SU-DHL-6 (cell line): ENCODE results near the gene FOCAD.

Source experiments
- H2AFZ ChIP-seq: fragments of 200-600 bp; sonication (generic); 2 replicates; pipeline ENCODE4 v1.6.1; 2014; ENCODE audit warnings: low read depth, mild to moderate bottlenecking, moderate library complexity, mixed read lengths, antibody characterized with exemption, low read length; ENCODE audit not compliant: severe bottlenecking
- H3F3A ChIP-seq: fragments of 200-600 bp; shearing (Covaris generic); 2 replicates; pipeline ENCODE4 v1.6.0; 2016; ENCODE audit warnings: antibody characterized with exemption, mild to moderate bottlenecking; ENCODE audit not compliant: insufficient read depth
- H3K27ac ChIP-seq: fragments of 200-600 bp; sonication (generic); 2 replicates; pipeline ENCODE4 v1.5.1; 2016; ENCODE audit warnings: low read depth, mild to moderate bottlenecking, low read length, moderate library complexity, mixed read lengths
- H3K27me3 ChIP-seq: fragments of 200-600 bp; sonication (generic), shearing (Covaris generic); 2 replicates; pipeline ENCODE4 v1.6.0; 2014; ENCODE audit warnings: mild to moderate bottlenecking, low read length
- H3K36me3 ChIP-seq: fragments of 200-600 bp; sonication (generic); 2 replicates; pipeline ENCODE4 v1.6.1; 2014; ENCODE audit warnings: mild to moderate bottlenecking, low read length, mixed read lengths
- H3K4me2 ChIP-seq: fragments of 300-600, 200-600 bp; shearing (Covaris generic), sonication (generic); 2 replicates; pipeline ENCODE4 v1.6.0; 2014; ENCODE audit warnings: low read length, low read depth, mild to moderate bottlenecking; ENCODE audit not compliant: poor library complexity, severe bottlenecking
- H3K4me3 ChIP-seq: fragments of 200-600 bp; sonication (generic); 2 replicates; pipeline ENCODE4 v1.5.1; 2014; ENCODE audit warnings: antibody characterized with exemption, low read length, mild to moderate bottlenecking, mixed read lengths; ENCODE audit not compliant: insufficient read depth, poor library complexity, severe bottlenecking
- H3K79me2 ChIP-seq: fragments of 200-600 bp; sonication (generic); 2 replicates; pipeline ENCODE4 v1.6.1; 2014; ENCODE audit warnings: mild to moderate bottlenecking, low read length, moderate library complexity; ENCODE audit not compliant: insufficient read depth
- H3K9ac ChIP-seq: fragments of 200-600 bp; sonication (generic); 2 replicates; pipeline ENCODE4 v1.7.0; 2014; ENCODE audit warnings: mild to moderate bottlenecking, low read length
- H3K9me2 ChIP-seq: fragments of 200-600 bp; sonication (generic); replicated peaks from 2 replicates; pipeline ENCODE4 v1.6.1; 2014; ENCODE audit warnings: low read length; ENCODE audit not compliant: insufficient read depth
- H3K9me3 ChIP-seq: fragments of 200-600 bp; sonication (generic); 2 replicates; pipeline ENCODE4 v1.6.1; 2014; ENCODE audit warnings: low read length, mixed read lengths; ENCODE audit not compliant: insufficient read depth
- H4K20me1 ChIP-seq: fragments of 200-600 bp; sonication (generic); 2 replicates; pipeline ENCODE4 v1.6.1; 2014; ENCODE audit warnings: low read depth, mild to moderate bottlenecking, antibody characterized with exemption, low read length, moderate library complexity, mixed read lengths
- CTCF ChIP-seq: fragments of 200-600 bp; sonication (generic); IDR thresholded peaks from one replicate; pipeline ENCODE4 v1.5.1; 2017; ENCODE audit warnings: antibody characterized with exemption, mild to moderate bottlenecking, low read length, moderate library complexity; ENCODE audit not compliant: insufficient read depth, poor library complexity, severe bottlenecking
- EZH2phosphoT487 ChIP-seq: fragments of 200-600 bp; sonication (generic), shearing (Covaris generic); conservative IDR thresholded peaks from 2 replicates; pipeline ENCODE4 v1.6.1; 2018; ENCODE audit warnings: mild to moderate bottlenecking, antibody characterized with exemption, low read length, moderate library complexity, mixed read lengths

Gene FOCAD

GRCh38 chr9:21023861-21024260, 339.8 kb downstream of the FOCAD start:
- no peak overlapping the region for H3K27ac ChIP-seq
- H3K27me3 ChIP-seq, result no peaks in the 10 kb centered on the region
- no peaks in the 10 kb centered on the region for H3K9me3 ChIP-seq
- no peaks in the 10 kb centered on the region for H3F3A ChIP-seq
- TF ChIP-seq EZH2phosphoT487, result no peak
- TF ChIP-seq CTCF, result no peak
- H3K36me3 ChIP-seq, result no peaks in the 10 kb centered on the region
- H3K4me2 ChIP-seq, result no peak overlapping the region
- H3K4me3 ChIP-seq, result no peak overlapping the region
- H3K9me2 ChIP-seq, result no peaks in the 10 kb centered on the region
- H3K9ac ChIP-seq, result no peak overlapping the region
- H4K20me1 ChIP-seq, result no peaks in the 10 kb centered on the region
- H2AFZ ChIP-seq, result no peak overlapping the region
- H3K79me2 ChIP-seq, result no peaks in the 10 kb centered on the region

GRCh38 chr9:21027295-21027694, 343.2 kb downstream of the FOCAD start:
- Histone ChIP-seq H3K4me2 (no peak overlapping the region), H3K27ac (no peak overlapping the region), H3K79me2 (no peaks in the 10 kb centered on the region), H3K9ac (no peak overlapping the region), H3F3A (no peaks in the 10 kb centered on the region), H3K36me3 (no peaks in the 10 kb centered on the region), H2AFZ (no peak overlapping the region), H3K4me3 (no peak overlapping the region), H4K20me1 (no peaks in the 10 kb centered on the region), H3K9me3 (no peaks in the 10 kb centered on the region), H3K9me2 (no peaks in the 10 kb centered on the region), H3K27me3 (no peaks in the 10 kb centered on the region)
- no peak for TF ChIP-seq EZH2phosphoT487
- no peak for TF ChIP-seq CTCF

- Histone ChIP-seq H3K9ac (no peak overlapping the region), H3K9me3 (no peaks in the 10 kb centered on the region), H3K27ac (no peak overlapping the region), H4K20me1 (no peaks in the 10 kb centered on the region), H3F3A (no peaks in the 10 kb centered on the region), H3K4me3 (no peak overlapping the region), H3K36me3 (no peaks in the 10 kb centered on the region), H3K79me2 (no peaks in the 10 kb centered on the region), H3K27me3 (no peaks in the 10 kb centered on the region), H2AFZ (no peak overlapping the region), H3K4me2 (no peak overlapping the region), H3K9me2 (no peaks in the 10 kb centered on the region)
- no peak for TF ChIP-seq CTCF
- no peak for TF ChIP-seq EZH2phosphoT487
Measured at GRCh38 chr9:21028466-21028865, 344.4 kb downstream of the FOCAD start.
